ELR (cell line): ENCODE results near the gene SLC25A6.
"Not testable (repeated sequence)": the region's sequence is repeated elsewhere in the genome, so short reads cannot be mapped to it uniquely, and the experiment has no call there.

Source experiments
- DNase-seq: peaks from one replicate; pipeline ENCODE4 v3.0.0-alpha.2; 2015; ENCODE audit warnings: low read depth

The SLC25A6 gene

GRCh38 chrX:1389993-1390285 is 2.0 kb downstream of the SLC25A6 start:
- DNase-seq = no peak

GRCh38 chrX:1389181-1389992 is 2.5 kb downstream of the SLC25A6 start:
- DNase-seq = no peak

- no peak for DNase-seq
These were observed 3.3 kb downstream of the SLC25A6 start for GRCh38 chrX:1388651-1389050.

GRCh38 chrX:1387141-1387776 is 4.7 kb downstream of the SLC25A6 start:
- DNase-seq = no peak

- no peak for DNase-seq
These were observed 5.4 kb downstream of the SLC25A6 start for GRCh38 chrX:1386338-1387127.

GRCh38 chrX:1385253-1386223 is 6.4 kb downstream of the SLC25A6 start:
- no peak for DNase-seq

GRCh38 chrX:1384658-1385252 is 7.2 kb downstream of the SLC25A6 start:
- no peak for DNase-seq

GRCh38 chrX:1380672-1381233 is 11.2 kb downstream of the SLC25A6 start:
- DNase-seq = peak; percentile 45

- no peak for DNase-seq
These were observed 13.6 kb downstream of the SLC25A6 start for GRCh38 chrX:1378306-1378759.

GRCh38 chrX:1368385-1368698 is 23.6 kb downstream of the SLC25A6 start:
- no peak for DNase-seq

GRCh38 chrX:1366363-1366762 is 25.6 kb downstream of the SLC25A6 start:
- DNase-seq = not testable (repeated sequence)

GRCh38 chrX:1361910-1362309 is 30.0 kb downstream of the SLC25A6 start:
- DNase-seq = no peak

- DNase-seq = peak; percentile 27
These were observed 30.6 kb downstream of the SLC25A6 start for GRCh38 chrX:1361275-1361674.

GRCh38 chrX:1360171-1360570 is 31.7 kb downstream of the SLC25A6 start:
- DNase-seq = no peak

- no peak for DNase-seq
These were observed 32.4 kb downstream of the SLC25A6 start for GRCh38 chrX:1359477-1359873.

GRCh38 chrX:1358793-1359476 is 33.0 kb downstream of the SLC25A6 start:
- DNase-seq = no peak

- no peak for DNase-seq
These were observed 33.9 kb downstream of the SLC25A6 start for GRCh38 chrX:1357993-1358392.

GRCh38 chrX:1355131-1356046 is 36.5 kb downstream of the SLC25A6 start:
- no peak for DNase-seq
